Measurements from ENCODE around the gene SERGEF.
A peak's percentile ranks its signal among the peaks of the same experiment; 100 is the strongest.

Gene SERGEF

GRCh38 chr11:17807034-17807433 is 205.8 kb downstream of the SERGEF start:
- no peak for DNase-seq

DNA sequence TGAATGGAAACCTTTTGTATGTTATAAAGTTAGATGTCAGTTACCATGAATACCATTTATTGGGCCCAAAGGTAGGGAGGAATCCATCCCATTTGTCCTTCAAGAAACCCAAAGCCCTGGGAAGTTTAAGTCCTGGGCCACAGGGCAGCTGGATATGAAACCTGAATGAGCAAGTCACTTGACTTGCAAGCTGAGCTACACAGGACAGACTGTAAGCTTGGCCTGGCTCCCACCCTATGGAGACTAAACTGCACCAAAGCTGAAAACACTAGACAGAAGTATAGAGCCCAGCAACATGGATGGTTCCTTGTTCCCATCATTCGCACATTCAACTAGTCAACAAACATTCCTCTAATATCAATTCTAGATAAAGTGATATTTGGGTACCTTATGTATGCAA is 207.0 kb downstream of the SERGEF start:
- no peak for DNase-seq

DNA sequence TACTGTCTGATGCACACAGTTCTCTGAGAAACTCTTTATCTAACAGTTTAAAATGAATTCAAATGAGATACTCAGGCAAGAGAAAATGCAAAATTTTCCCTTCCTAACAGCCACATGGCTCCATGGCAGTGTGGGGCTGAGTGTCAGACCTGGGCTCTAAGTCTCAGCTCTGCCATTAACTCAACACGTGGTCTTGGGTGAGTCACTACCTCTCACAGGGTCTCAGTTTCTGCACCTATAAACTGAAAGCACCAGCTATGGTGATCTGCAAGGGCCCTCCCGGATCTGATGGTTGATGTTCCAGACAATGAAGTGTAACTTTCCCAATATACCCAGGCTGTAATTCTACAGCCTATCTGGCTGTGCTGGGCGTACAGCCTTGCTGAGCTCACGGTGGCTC is 207.8 kb downstream of the SERGEF start:
- no peak for DNase-seq

DNA sequence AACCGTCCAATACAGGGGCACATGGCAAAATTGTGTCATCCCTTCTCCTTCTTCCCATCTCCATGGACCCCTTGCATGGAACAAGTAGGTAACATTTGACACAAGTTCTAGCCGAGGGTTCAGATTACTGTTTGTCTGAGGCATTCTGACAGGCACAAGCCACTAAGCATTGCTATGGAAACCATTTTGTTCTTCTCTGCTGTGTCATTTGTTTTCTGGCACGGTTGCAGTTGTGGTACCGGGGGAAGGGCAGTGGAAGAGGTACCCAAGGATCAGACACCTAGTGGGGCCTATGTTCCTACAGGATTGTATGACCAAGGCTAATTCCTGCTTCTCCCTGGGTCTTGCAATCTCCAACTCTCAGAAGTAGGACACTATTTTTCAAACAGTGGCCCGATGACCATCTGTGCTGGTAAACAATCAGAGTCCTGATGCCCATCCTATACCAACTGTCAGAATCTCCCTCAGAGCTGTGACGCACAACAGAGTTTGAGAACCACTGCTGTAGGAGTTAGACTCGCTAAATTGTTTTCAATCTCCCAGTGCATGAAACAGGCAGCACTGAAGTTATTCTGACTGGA is 209.0 kb downstream of the SERGEF start:
- DNase-seq = no peak

GRCh38 chr11:17802491-17802890 is 210.4 kb downstream of the SERGEF start:
- no peak for DNase-seq

DNA sequence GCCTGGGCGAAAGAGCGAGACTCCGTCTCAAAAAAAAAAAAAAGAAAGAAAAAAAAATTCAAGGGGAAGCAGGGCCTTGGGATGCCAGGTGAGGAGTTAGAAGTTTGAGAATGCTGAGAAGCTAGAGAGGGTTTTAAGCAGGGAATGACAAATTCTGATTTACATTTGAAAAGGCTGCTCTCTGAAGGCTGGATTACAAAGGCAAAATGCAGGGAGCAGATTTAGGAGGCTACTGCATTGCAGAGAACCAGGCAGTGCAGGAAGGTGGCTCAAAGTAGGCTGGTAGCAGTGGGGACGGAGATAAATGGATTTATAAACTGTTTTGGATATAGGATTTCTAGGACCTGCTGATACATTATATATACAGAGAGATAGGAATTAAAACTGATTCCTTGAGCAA is 211.7 kb downstream of the SERGEF start:
- no peak for DNase-seq

DNA sequence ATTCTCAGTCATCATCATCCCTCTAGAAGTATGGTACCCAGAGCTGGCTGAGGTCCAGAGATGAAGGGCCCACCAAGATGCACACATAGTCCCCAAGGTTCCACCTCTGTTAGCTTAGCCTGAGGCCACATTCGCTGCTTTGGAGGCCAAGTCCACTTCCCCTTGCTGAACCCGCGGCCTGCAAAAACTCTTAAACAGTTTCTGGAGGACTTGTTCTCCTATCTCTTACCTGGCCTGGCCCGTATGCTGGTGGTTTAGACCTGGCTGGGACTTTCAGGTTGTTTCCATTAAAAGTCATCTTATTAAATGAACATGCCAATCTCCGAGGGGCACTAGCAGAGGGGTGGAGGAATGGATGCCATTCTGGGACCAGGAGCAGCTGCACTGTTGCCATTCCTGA is 213.7 kb downstream of the SERGEF start:
- DNase-seq = no peak

DNA sequence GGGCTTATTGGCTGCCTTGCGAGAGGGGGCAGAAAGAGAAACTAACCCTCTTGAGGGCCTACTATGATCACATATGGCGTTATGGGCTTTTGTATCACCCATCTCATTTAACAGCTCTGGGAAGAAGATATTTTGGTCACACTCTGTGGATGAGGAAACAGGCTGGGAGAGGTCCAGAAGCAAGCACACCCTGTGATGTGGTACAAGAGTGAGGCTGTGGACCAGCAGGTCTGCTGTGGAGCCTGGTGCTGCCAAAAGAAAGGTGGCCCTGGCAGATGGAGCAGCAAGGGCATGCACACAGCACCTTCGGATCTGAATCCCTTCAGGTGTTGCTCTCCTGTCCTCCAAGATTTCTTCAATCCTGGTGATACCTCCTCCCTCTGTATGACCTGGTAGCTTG is 214.1 kb downstream of the SERGEF start:
- DNase-seq = no peak

DNA sequence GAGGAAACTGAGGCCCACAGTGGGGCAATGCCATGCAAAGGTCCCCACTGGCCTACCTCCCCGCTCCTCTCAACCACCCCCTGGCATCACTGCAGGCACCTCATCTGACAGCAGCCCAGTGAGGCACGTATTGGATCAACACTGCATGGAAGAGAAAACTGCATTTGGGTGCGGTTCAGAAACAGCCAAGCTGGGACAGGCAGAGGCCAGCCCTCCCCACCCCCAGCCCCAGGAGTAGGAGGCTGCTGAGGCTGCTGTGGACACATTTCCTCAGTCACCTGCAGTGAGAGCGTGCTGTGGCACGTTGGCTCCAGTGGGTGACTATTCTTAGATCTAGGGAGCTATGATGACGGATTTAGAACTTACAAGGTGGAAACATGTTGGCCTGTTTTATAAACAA is 214.6 kb downstream of the SERGEF start:
- DNase-seq = no peak

GRCh38 chr11:17796154-17796553 is 216.7 kb downstream of the SERGEF start:
- no peak for DNase-seq

- no peak for DNase-seq
These were observed 217.9 kb downstream of the SERGEF start for GRCh38 chr11:17794981-17795380.

GRCh38 chr11:17793642-17794170 is 219.1 kb downstream of the SERGEF start:
- DNase-seq = no peak

GRCh38 chr11:17792161-17792560 is 220.7 kb downstream of the SERGEF start:
- DNase-seq = no peak

- DNase-seq = no peak
These were observed 221.7 kb downstream of the SERGEF start for GRCh38 chr11:17791144-17791543.

DNA sequence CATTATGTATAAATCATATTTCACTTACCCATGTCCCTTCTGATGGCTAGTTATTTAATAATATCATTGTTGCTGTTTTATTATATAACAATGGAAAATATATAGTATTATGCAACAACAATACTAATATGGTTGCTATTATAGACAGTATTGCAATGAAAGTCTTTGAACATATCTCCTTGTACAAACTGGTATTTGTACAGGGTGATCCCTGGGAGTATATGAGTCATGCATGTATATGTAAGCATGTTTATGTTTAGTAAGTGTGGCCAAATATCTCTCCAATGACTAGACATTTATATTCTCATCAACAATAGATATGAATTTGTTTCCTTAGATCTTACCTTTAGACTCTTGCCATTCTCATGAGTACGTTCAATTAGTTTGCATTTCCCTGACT is 222.4 kb downstream of the SERGEF start:
- DNase-seq = no peak

DNA sequence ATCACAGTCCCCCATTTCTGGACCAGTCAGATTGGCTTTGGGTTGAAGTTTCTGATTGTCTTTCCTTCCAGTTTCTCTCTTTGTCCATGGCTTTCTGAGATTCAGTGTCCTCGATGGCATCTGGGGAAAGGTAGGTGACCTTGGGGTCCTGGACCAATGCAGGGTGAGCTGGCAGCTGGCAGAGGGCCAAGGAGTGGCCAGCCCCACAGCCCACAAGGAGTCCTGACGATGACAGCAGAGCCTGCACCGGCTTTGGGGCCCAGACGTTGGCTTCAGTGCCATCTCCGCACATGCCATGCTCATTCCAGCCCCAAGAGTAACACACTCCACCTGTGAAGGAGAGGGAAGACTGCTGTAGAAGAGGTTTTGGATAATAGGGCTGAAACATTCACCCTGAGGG is 224.8 kb downstream of the SERGEF start:
- no peak for DNase-seq

GRCh38 chr11:17786824-17787525 is 225.9 kb downstream of the SERGEF start:
- DNase-seq = peak; percentile 18

- DNase-seq = no peak
These were observed 229.0 kb downstream of the SERGEF start for GRCh38 chr11:17783878-17784277.

DNA sequence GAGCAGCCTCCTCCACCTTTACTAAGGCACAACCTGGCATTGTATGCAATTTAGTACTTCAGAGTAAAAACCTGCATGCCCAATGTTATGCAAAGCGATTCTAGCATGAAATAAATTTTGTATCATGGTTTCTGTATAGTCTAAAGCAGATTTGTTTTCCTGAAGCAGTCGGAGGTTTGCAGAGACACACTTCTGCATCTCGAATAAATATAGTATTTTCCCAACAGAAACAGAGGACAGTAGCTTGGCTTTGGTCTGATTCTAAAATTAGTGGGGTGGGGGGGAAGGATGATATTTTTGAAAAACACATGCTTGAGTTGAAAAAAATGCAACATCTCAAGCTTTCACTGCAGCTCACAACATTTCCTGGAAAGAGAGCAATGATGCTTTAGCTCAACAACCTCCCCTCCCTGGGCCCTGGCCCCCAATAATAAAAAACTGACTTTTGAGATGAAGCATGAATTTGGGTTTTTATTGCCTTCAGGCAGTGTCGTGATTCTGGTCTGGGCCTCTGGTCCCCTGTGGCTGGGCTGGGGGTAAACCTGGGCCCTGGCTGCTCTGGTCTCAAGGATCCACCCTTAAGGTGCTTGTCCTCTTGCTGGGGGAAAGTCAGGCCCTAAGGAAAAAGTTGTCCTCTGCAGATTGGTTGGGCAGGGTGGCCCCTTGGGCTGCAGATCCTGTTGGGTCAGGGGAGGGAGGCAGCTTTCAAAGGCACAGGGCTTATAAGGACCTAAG is 230.1 kb downstream of the SERGEF start:
- no peak for DNase-seq

- DNase-seq = no peak
These were observed 230.7 kb downstream of the SERGEF start for GRCh38 chr11:17782145-17782544.

GRCh38 chr11:17781626-17782025 is 231.2 kb downstream of the SERGEF start:
- DNase-seq = no peak

- no peak for DNase-seq
These were observed 231.6 kb downstream of the SERGEF start for GRCh38 chr11:17781221-17781620.

GRCh38 chr11:17780668-17781067 is 232.2 kb downstream of the SERGEF start:
- DNase-seq = no peak

Data from kidney glomerular epithelial cell (primary cell).